Glutamatergic neuron (in vitro differentiated cells): ENCODE measurements around the gene PAK5. TPM values are rescaled to one million over a fixed set of nuclear protein-coding genes. Genes with fewer than 3 reads are reported as not detected.

Experiments used
- DNase-seq: peaks from one replicate; pipeline ENCODE4 v3.0.0; 2022
- H3K27ac Mint-ChIP-seq: one replicate; pipeline ENCODE4 v1.8.0; 2020; ENCODE audit warnings: mild to moderate bottlenecking, mixed read lengths, inconsistent platforms; ENCODE audit not compliant: unreplicated experiment
- H3K27me3 Mint-ChIP-seq: one replicate; pipeline ENCODE4 v1.8.0; 2020; ENCODE audit warnings: mild to moderate bottlenecking, moderate library complexity, mixed read lengths, inconsistent platforms; ENCODE audit not compliant: unreplicated experiment
- H3K36me3 Mint-ChIP-seq: one replicate; pipeline ENCODE4 v1.8.0; 2020; ENCODE audit warnings: mild to moderate bottlenecking, mixed read lengths, inconsistent platforms; ENCODE audit not compliant: unreplicated experiment
- H3K4me1 Mint-ChIP-seq: one replicate; pipeline ENCODE4 v1.8.0; 2020; ENCODE audit warnings: mild to moderate bottlenecking, low read depth, mixed read lengths, inconsistent platforms; ENCODE audit not compliant: unreplicated experiment
- H3K4me3 Mint-ChIP-seq: one replicate; pipeline ENCODE4 v1.8.0; 2020; ENCODE audit warnings: mild to moderate bottlenecking, mixed read lengths, inconsistent platforms; ENCODE audit not compliant: unreplicated experiment
- H3K9me3 Mint-ChIP-seq: one replicate; pipeline ENCODE4 v1.8.0; 2020; ENCODE audit warnings: mild to moderate bottlenecking, moderate library complexity, mixed read lengths, inconsistent platforms; ENCODE audit not compliant: unreplicated experiment
- total RNA-seq: library from RNA; stranded (reverse); fragmentation: NEBNext Ultra II Directional; extraction: Animal tissue kit (Norgen Biotek cat#: 25700); gene quantifications from one replicate; pipeline ENCODE4 v1.2.1, GENCODE V29; 2021; ENCODE audit not compliant: unreplicated experiment
- TF ChIP-seq, protein P1 (sequence below): fragments of 200-600 bp; sonication (generic); IDR thresholded peaks from one replicate; pipeline ENCODE4 v1.5.0; 2021; ENCODE audit not compliant: partially characterized antibody, unreplicated experiment

Gene PAK5
- total RNA-seq, 1 donor from 2014 or later, result 6.8 TPM

DNA sequence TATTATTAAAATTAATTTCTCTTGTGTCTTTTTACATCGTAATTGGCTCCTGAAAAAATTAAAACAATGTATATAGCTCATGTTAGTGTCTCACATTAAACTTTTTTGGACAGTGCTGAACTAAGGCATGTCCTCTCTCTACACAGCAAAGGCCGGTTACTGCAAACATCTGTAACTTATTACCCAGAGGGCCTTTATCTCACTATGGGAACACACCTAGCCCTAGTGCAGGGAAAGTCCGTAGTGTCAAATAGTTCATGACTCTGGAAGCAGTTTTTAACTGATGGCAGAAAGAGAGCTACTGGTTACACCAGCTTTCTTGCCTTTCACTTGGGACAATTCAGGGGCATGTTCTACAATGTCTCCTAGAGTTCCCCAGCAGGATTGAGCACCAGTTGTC is 82.2 kb downstream of the PAK5 start:
- no peak for DNase-seq
- Mint-ChIP-seq H3K4me3 (no peak overlapping the region), H3K27me3 (no peaks in the 10 kb centered on the region), H3K27ac (no peak overlapping the region), H3K9me3 (no peaks in the 10 kb centered on the region), H3K4me1 (no peaks in the 10 kb centered on the region), H3K36me3 (no peaks in the 10 kb centered on the region)
- TF ChIP-seq, protein P1, sequence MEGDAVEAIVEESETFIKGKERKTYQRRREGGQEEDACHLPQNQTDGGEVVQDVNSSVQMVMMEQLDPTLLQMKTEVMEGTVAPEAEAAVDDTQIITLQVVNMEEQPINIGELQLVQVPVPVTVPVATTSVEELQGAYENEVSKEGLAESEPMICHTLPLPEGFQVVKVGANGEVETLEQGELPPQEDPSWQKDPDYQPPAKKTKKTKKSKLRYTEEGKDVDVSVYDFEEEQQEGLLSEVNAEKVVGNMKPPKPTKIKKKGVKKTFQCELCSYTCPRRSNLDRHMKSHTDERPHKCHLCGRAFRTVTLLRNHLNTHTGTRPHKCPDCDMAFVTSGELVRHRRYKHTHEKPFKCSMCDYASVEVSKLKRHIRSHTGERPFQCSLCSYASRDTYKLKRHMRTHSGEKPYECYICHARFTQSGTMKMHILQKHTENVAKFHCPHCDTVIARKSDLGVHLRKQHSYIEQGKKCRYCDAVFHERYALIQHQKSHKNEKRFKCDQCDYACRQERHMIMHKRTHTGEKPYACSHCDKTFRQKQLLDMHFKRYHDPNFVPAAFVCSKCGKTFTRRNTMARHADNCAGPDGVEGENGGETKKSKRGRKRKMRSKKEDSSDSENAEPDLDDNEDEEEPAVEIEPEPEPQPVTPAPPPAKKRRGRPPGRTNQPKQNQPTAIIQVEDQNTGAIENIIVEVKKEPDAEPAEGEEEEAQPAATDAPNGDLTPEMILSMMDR, result no peak

DNA sequence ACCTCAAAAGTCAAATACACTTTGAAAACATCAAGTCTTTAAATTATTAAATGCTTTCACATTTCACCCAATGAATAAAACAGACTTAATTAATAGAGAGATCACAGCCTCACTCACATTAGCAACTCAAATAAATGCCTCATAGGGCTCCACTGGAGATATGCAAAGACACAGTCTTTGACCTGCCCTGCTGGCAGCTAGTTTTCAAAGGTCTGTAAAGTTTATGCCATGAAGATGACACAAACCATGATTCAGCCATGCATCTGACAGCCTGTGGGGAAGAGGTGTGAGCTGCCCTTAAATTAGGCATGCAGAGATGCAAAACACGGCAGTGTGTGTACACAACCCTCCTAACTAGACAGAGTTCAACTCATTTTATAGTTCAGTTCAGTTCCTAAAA is 83.6 kb downstream of the PAK5 start:
- Mint-ChIP-seq H3K9me3 (no peaks in the 10 kb centered on the region), H3K4me1 (no peaks in the 10 kb centered on the region), H3K27ac (no peak overlapping the region), H3K36me3 (no peaks in the 10 kb centered on the region), H3K4me3 (no peak overlapping the region), H3K27me3 (no peaks in the 10 kb centered on the region)
- no peak for DNase-seq
- TF ChIP-seq, protein P1, result no peak

DNA sequence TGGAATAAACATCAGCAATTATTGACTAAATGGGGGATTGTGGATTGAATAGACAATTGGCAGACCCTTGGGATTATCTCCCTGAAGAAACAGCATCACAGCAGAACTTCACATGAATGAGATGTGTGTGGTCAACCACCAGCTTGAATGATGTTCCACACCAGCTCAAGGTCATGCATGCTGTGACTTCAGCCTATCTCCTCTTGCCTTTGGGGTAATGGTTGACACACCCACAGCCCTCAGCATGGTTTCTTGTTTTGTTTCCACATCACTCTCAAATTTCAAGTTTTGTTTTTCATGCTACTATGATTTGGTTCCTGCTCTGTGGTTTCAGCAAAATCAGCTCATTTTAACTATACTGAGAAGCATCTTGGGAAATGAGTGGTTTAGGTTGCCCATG is 94.3 kb downstream of the PAK5 start:
- H3K27ac Mint-ChIP-seq, result no peak overlapping the region
- H3K9me3 Mint-ChIP-seq, result no peaks in the 10 kb centered on the region
- peaks cover 6% of the 10 kb centered on the region for H3K36me3 Mint-ChIP-seq
- TF ChIP-seq, protein P1, result no peak
- no peaks in the 10 kb centered on the region for H3K4me1 Mint-ChIP-seq
- no peak overlapping the region for H3K4me3 Mint-ChIP-seq
- DNase-seq, result no peak
- H3K27me3 Mint-ChIP-seq, result no peaks in the 10 kb centered on the region

DNA sequence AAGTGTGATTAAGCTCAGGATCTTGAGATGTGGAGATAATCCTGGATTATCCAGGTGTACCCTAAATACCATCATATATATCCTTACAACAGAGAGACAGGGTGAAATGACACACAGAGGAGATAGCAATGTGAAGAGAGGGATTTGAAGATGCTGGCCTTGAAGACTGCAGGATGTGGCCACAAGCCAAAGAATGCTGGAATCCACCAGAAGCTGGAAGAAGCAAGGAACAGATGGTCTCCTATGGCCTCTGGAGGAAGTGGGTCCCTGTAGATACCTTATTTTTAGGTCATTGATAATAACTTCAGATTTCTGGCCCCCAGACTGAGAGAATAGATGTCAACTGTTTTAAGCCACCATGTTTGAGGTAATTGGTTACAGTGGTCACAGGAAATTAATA is 95.0 kb downstream of the PAK5 start:
- Mint-ChIP-seq H3K27ac (no peak overlapping the region), H3K4me1 (no peaks in the 10 kb centered on the region), H3K4me3 (no peak overlapping the region), H3K27me3 (no peaks in the 10 kb centered on the region), H3K9me3 (no peaks in the 10 kb centered on the region), H3K36me3 (peaks cover 6% of the 10 kb centered on the region)
- no peak for DNase-seq
- TF ChIP-seq, protein P1, result no peak

DNA sequence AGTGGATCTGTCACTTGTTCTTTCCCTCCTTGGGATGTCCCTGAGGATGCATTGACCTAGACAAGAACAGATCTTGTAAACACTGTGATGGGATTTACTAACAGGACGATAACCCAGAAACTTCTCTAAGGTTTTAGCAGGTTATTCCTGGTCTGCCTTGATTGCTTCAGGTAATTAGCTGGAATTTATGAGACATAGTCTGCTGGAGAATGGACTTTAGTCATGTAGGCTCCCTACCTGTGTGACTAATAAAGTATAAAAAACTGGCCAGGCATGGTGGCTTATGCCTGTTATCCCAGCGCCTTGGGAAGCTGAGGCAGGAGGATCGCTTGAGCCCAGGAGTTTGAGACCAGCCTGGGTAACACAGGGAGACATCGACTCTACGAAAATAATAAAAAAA is 96.1 kb downstream of the PAK5 start:
- DNase-seq, result no peak
- no peaks in the 10 kb centered on the region for H3K27me3 Mint-ChIP-seq
- H3K36me3 Mint-ChIP-seq, result peaks cover 6% of the 10 kb centered on the region
- no peaks in the 10 kb centered on the region for H3K4me1 Mint-ChIP-seq
- no peak overlapping the region for H3K27ac Mint-ChIP-seq
- H3K9me3 Mint-ChIP-seq, result no peaks in the 10 kb centered on the region
- TF ChIP-seq, protein P1, result no peak
- no peak overlapping the region for H3K4me3 Mint-ChIP-seq
